Measurements from ENCODE around the gene RPLP1.

DNA sequence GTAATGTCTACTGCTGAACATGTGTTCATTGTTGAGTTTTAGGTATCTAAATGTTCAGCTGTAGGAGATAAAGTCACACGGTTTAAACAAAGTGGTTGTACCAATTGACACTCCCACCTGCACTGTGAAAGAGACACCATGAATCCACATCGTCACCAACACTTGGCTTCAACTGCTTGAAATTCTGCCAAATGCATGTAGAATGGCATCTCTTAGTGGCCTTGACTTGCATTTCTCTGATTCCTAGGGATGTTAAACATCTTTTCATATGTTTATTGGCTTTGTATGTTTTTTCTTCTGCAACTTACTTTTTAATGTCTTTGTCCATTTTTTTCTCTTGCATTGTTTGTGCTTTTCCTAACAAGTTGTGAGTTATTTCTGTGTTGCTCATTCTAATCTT, 43.4 kb downstream of the RPLP1 start:
- TF ChIP-seq CTCF (conservative IDR thresholded peaks at IDR 0.05 in 1 of 2, IDR thresholded peaks at IDR 0.05 in 1 of 2; ENCODE audit: low read depth in 1 of 2, low read length in 2 of 2) (no peak), EZH2 (IDR thresholded peaks at IDR 0.05; ENCODE audit: low read length, missing control alignments) (no peak)
